Chondrocyte (in vitro differentiated cells): Measurements from ENCODE around the gene OTOGL. TPM values are rescaled to one million over a fixed set of nuclear protein-coding genes. Genes with fewer than 3 reads are reported as not detected.

Experiments
- DNase-seq: peaks from one replicate; pipeline ENCODE4 v3.0.0; 2021; ENCODE audit warnings: mixed read lengths, low spot score
- H3K27ac Mint-ChIP-seq: one replicate; pipeline ENCODE4 v1.8.0; 2021; ENCODE audit warnings: mild to moderate bottlenecking, moderate library complexity, mixed read lengths; ENCODE audit not compliant: unreplicated experiment
- H3K27me3 Mint-ChIP-seq: 2 replicates; pipeline ENCODE4 v1.8.0; 2021; ENCODE audit warnings: low read depth, mixed read lengths
- H3K36me3 Mint-ChIP-seq: 2 replicates; pipeline ENCODE4 v1.8.0; 2021; ENCODE audit warnings: low read depth, mixed read lengths
- H3K4me1 Mint-ChIP-seq: 2 replicates; pipeline ENCODE4 v1.8.0; 2021; ENCODE audit warnings: low read depth, mild to moderate bottlenecking, mixed read lengths
- H3K4me3 Mint-ChIP-seq: one replicate; pipeline ENCODE4 v1.8.0; 2021; ENCODE audit warnings: mild to moderate bottlenecking, moderate library complexity, mixed read lengths; ENCODE audit not compliant: unreplicated experiment
- H3K9me3 Mint-ChIP-seq: 2 replicates; pipeline ENCODE4 v1.8.0; 2021; ENCODE audit warnings: low read depth, mixed read lengths
- CTCF ChIP-seq: fragments of 200-600 bp; sonication (generic); IDR thresholded peaks from 2 replicates; pipeline ENCODE4 v1.5.0; 2021; ENCODE audit warnings: antibody characterized with exemption, mild to moderate bottlenecking, moderate library complexity
- total RNA-seq: library from RNA; stranded (reverse); gene quantifications from 3 replicates; pipeline ENCODE4 v1.2.1, GENCODE V29; 2021

OTOGL gene
- total RNA-seq, 1 donor from 2014 or later, result 0.25 TPM

GRCh38 chr12:80314741-80315140, 215.4 kb downstream of the OTOGL start:
- Mint-ChIP-seq H3K9me3 (no peaks in the 10 kb centered on the region), H3K4me3 (no peak overlapping the region), H3K27ac (no peak overlapping the region), H3K4me1 (peaks cover 9% of the 10 kb centered on the region), H3K36me3 (no peaks in the 10 kb centered on the region), H3K27me3 (peaks cover 4% of the 10 kb centered on the region)
- no peak for DNase-seq
- no peak for TF ChIP-seq CTCF

GRCh38 chr12:80316222-80316621, 216.9 kb downstream of the OTOGL start:
- Mint-ChIP-seq H3K4me3 (no peak overlapping the region), H3K27me3 (no peaks in the 10 kb centered on the region), H3K4me1 (peaks cover 9% of the 10 kb centered on the region), H3K27ac (no peak overlapping the region), H3K36me3 (no peaks in the 10 kb centered on the region), H3K9me3 (no peaks in the 10 kb centered on the region)
- no peak for DNase-seq
- no peak for TF ChIP-seq CTCF

- no peaks in the 10 kb centered on the region for H3K36me3 Mint-ChIP-seq
- no peak overlapping the region for H3K4me3 Mint-ChIP-seq
- no peak for DNase-seq
- H3K9me3 Mint-ChIP-seq, result no peaks in the 10 kb centered on the region
- no peaks in the 10 kb centered on the region for H3K27me3 Mint-ChIP-seq
- peaks cover 16% of the 10 kb centered on the region for H3K4me1 Mint-ChIP-seq
- TF ChIP-seq CTCF, result no peak
- no peak overlapping the region for H3K27ac Mint-ChIP-seq
Measured at GRCh38 chr12:80317307-80317706, 218.0 kb downstream of the OTOGL start.

- DNase-seq, result no peak
- no peaks in the 10 kb centered on the region for H3K27me3 Mint-ChIP-seq
- H3K4me1 Mint-ChIP-seq, result peaks cover 16% of the 10 kb centered on the region
- TF ChIP-seq CTCF, result no peak
- H3K9me3 Mint-ChIP-seq, result no peaks in the 10 kb centered on the region
- H3K27ac Mint-ChIP-seq, result no peak overlapping the region
- no peaks in the 10 kb centered on the region for H3K36me3 Mint-ChIP-seq
- no peak overlapping the region for H3K4me3 Mint-ChIP-seq
Measured at GRCh38 chr12:80317899-80318298, 218.6 kb downstream of the OTOGL start.

GRCh38 chr12:80320121-80320678, 220.9 kb downstream of the OTOGL start:
- H3K27ac Mint-ChIP-seq, result no peak overlapping the region
- H3K4me1 Mint-ChIP-seq, result peaks cover 12% of the 10 kb centered on the region
- no peaks in the 10 kb centered on the region for H3K27me3 Mint-ChIP-seq
- no peaks in the 10 kb centered on the region for H3K9me3 Mint-ChIP-seq
- no peak for TF ChIP-seq CTCF
- no peak for DNase-seq
- no peak overlapping the region for H3K4me3 Mint-ChIP-seq
- peaks cover 3% of the 10 kb centered on the region for H3K36me3 Mint-ChIP-seq
